ENCODE measurements around the gene SF3B1.
"Not testable (repeated sequence)": the region's sequence is repeated elsewhere in the genome, so short reads cannot be mapped to it uniquely, and the experiment has no call there.

Gene SF3B1

GRCh38 chr2:197379308-197379917, 55.4 kb downstream of the SF3B1 start:
- not testable (repeated sequence) for DNase-seq

DNA sequence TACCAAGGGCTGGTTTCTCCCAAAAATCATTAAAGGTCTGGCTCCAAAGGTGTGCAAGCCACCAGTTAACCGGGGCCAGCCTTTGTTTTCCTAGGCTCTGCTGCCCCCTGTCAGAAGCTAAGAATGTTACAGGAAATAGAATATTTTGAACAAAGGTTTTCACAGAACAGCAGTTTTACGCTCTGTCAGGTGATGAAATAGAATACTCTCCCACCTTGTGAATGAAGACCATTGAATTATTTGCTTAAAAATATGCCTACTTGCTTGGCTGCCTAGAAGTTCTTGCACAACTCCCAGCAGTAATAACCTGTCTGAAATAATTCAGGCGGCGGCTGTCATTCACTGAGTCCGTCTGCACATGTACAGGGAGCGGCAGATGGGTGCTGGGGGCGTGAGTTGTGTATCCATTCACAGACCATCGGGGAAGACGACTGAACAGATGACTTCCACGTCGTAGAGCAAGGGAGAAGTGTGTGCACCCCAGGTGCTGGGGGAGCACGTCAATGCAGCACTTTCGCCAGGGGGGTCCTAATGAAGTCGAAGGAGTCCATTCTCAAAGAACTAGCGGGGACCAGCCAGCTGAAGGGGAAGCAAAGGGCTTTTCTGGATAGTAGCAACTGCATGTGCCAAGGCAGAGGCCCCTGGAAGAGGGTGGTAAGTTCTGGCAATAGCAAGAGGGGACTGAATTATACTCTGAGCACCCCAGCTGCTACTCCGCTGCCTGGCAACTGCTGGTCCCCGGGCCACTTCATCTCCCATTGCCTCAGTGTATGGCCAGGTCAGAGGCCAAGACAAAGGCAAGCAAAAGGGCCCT, 56.1 kb downstream of the SF3B1 start:
- DNase-seq = peak; percentile 56

GRCh38 chr2:197378086-197378485, 56.7 kb downstream of the SF3B1 start:
- DNase-seq = no peak

DNA sequence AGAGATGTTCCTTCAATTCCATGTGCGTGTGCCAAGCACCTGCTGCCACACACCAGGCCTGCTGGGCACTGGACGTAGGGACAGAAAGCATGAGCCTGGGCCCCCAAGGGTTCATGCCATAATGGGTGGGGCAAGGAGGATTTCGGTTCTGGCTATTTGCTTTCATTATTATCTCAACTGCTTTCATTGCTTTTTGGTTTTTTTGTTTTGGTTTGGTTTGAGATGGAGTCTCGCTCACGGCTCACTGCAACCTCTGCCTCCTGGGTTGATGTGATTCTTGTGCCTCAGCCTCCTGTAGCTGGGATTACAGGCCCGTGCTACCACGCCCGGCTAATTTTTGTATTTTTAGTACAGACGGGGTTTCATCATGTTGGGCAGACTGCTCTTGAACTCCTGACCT, 57.2 kb downstream of the SF3B1 start:
- DNase-seq = no peak

DNA sequence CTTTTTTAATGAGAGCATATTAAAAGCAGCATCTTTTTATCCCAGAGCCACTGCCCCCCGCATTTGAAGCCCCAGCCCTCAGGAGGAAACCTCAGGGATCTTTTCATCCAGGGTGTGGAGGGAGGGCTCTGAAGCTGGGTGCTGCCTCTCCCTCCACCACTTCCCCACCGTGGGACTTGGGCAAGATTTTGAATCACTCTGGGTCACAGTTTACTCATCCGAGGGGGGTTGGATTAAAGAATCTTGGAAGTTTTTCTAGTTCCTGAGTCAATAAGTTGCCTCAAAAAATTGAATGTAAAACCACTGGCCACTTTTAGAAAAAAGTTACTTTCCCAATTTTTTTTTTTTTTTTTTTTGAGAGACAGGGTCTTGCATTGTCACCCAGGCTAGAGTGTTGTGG, 62.2 kb downstream of the SF3B1 start:
- no peak for DNase-seq

DNA sequence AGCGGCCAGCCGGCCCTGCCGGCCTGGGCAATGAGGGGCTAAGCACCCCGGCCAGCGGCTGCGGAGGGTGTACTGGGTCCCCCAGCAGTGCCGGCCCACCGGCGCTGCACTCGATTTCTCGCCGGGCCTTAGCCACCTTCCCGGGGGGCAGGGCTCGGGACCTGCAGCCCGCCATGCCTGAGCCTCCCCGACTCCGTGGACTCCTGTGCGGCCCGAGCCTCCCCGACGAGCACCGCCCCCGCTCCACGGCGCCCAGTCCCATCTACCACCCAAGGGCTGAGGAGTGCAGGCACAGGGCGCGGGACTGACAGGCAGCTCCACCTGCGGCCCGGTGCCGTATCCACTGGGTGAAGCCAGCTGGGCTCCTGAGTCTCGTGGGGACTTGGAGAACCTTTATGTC, 64.2 kb downstream of the SF3B1 start:
- DNase-seq = not testable (repeated sequence)

GRCh38 chr2:197369933-197370320, 64.9 kb downstream of the SF3B1 start:
- DNase-seq = no peak

GRCh38 chr2:197369228-197369932, 65.4 kb downstream of the SF3B1 start:
- no peak for DNase-seq

DNA sequence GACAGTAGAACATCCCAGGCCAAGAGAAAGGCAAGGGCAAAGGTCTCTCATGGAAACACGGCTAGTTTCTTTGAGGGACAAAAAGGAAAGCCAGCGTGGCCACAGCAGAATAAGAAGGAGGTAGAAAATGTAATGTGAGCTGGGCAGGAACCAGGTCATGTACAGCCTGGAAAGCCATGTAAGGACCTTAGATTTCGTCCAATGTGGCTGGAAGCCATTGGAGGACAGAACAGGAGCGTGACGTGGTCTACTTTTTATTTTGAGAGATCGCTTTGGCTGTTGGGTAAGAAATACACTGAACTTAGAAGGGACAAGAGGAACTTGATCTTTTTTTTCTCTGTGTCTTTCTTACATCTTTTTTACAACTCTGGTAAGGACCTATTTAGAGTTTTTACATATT, 66.4 kb downstream of the SF3B1 start:
- DNase-seq = no peak

- no peak for DNase-seq
Measured at GRCh38 chr2:197363998-197364397, 70.8 kb downstream of the SF3B1 start.

- DNase-seq = no peak
Measured at GRCh38 chr2:197360744-197361156, 74.1 kb downstream of the SF3B1 start.

DNA sequence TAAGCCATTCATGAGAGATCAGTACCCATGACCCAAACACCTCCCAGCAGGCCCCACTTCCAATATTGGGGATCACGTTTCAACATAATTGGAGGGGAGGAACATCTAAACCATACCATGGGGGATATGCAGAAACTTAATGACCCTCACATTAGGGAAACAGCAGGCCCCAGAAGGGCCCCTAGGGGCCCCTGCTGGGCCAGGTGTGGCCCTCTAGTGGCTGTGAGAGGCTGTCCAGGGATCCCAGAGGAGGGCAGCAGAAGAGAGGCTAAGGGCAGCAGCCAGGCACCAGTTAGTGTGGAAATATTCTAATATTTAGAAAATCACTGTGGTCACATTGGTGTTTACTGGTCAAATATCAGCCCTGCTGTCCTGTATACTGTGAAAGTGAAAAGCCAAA, 75.0 kb downstream of the SF3B1 start:
- DNase-seq = no peak

- peak; percentile 20 for DNase-seq
Measured at GRCh38 chr2:197358931-197359330, 75.9 kb downstream of the SF3B1 start.

GRCh38 chr2:197357986-197358385, 76.8 kb downstream of the SF3B1 start:
- no peak for DNase-seq

GRCh38 chr2:197356136-197356535, 78.7 kb downstream of the SF3B1 start:
- DNase-seq = peak; percentile 19

GRCh38 chr2:197354169-197354558, 80.7 kb downstream of the SF3B1 start:
- no peak for DNase-seq

- no peak for DNase-seq
Measured at GRCh38 chr2:197353393-197354168, 81.2 kb downstream of the SF3B1 start.

- DNase-seq = no peak
Measured at GRCh38 chr2:197349699-197350098, 85.1 kb downstream of the SF3B1 start.

DNA sequence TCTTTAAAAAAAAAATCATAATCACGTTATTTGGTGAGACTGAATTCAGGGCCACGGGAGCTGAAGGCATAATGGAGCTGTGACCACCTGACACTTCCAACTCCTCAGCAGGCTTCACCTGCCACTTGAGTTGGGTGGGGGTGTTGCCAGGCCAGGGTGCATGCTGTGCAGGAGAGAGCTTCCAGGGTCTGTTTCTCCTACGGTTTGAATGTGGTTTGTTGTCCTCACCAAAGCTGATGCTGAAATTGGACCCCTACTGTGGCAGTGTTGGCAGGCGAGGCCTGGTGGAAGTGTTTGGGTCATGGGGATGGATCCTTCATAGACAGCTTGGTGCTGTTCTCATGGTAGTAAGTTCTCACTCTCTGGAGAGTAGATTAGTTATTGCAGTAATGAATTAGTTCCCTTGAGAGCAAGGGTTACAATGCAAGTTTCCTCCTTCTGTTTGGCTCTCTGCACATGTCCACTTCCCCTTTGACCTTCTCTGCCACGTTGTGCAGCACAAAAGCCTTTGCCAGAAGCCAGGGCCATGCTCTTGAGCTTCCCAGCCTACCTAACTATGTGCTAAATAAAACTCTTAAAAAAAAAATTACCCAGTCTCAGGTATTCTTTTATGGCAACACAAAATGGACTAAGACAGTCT, 86.0 kb downstream of the SF3B1 start:
- DNase-seq = no peak

GRCh38 chr2:197345846-197346370, 88.9 kb downstream of the SF3B1 start:
- no peak for DNase-seq

GRCh38 chr2:197343968-197344367, 90.9 kb downstream of the SF3B1 start:
- DNase-seq = not testable (repeated sequence)

- DNase-seq = no peak
Measured at GRCh38 chr2:197340591-197340990, 94.2 kb downstream of the SF3B1 start.
